Adipocyte (in vitro differentiated cells): ENCODE results near the gene CLMN.

Experiments
- DNase-seq: peaks from one replicate; pipeline ENCODE4 v3.0.0-alpha.2; 2015; ENCODE audit warnings: low read depth
- H3K27me3 ChIP-seq: replicated peaks from 2 replicates; pipeline ENCODE4 v1.7.0; 2013; ENCODE audit warnings: mild to moderate bottlenecking, low read length, moderate library complexity; ENCODE audit not compliant: control insufficient read depth, insufficient read depth
- H3K36me3 ChIP-seq: 2 replicates; pipeline ENCODE4 v1.7.0; 2013; ENCODE audit warnings: low read length, mild to moderate bottlenecking, moderate library complexity; ENCODE audit not compliant: control insufficient read depth, insufficient read depth, severe bottlenecking
- H3K4me1 ChIP-seq: 2 replicates; pipeline ENCODE4 v1.7.0; 2013; ENCODE audit warnings: mild to moderate bottlenecking, low read length, moderate library complexity; ENCODE audit not compliant: control insufficient read depth, insufficient read depth
- H3K4me3 ChIP-seq: 2 replicates; pipeline ENCODE4 v1.7.0; 2013; ENCODE audit warnings: mild to moderate bottlenecking, low read length, moderate library complexity
- H3K9ac ChIP-seq: 2 replicates; pipeline ENCODE4 v1.7.0; 2013; ENCODE audit warnings: mild to moderate bottlenecking, low read length, moderate library complexity
- H3K9me3 ChIP-seq: 2 replicates; pipeline ENCODE4 v1.7.0; 2013; ENCODE audit warnings: mild to moderate bottlenecking, low read length, moderate library complexity; ENCODE audit not compliant: control insufficient read depth

The CLMN gene

GRCh38 chr14:95340201-95340697 is 20.5 kb upstream of the CLMN start:
- Histone ChIP-seq H3K4me1 (no peaks in the 10 kb centered on the region), H3K36me3 (no peaks in the 10 kb centered on the region), H3K9ac (no peak overlapping the region), H3K4me3 (no peak overlapping the region), H3K9me3 (no peaks in the 10 kb centered on the region), H3K27me3 (peaks cover 31% of the 10 kb centered on the region)
- no peak for DNase-seq

GRCh38 chr14:95339301-95339865 is 19.7 kb upstream of the CLMN start:
- Histone ChIP-seq H3K4me1 (no peaks in the 10 kb centered on the region), H3K27me3 (peaks cover 35% of the 10 kb centered on the region), H3K4me3 (no peak overlapping the region), H3K36me3 (no peaks in the 10 kb centered on the region), H3K9me3 (peaks cover 6% of the 10 kb centered on the region), H3K9ac (no peak overlapping the region)
- DNase-seq = no peak

- Histone ChIP-seq H3K36me3 (no peaks in the 10 kb centered on the region), H3K4me3 (no peak overlapping the region), H3K27me3 (peaks cover 35% of the 10 kb centered on the region), H3K4me1 (no peaks in the 10 kb centered on the region), H3K9me3 (peaks cover 6% of the 10 kb centered on the region), H3K9ac (no peak overlapping the region)
- no peak for DNase-seq
Observed at GRCh38 chr14:95338436-95338835, 18.7 kb upstream of the CLMN start.

- Histone ChIP-seq H3K9ac (no peak overlapping the region), H3K36me3 (no peaks in the 10 kb centered on the region), H3K4me1 (no peaks in the 10 kb centered on the region), H3K4me3 (no peak overlapping the region), H3K9me3 (peaks cover 6% of the 10 kb centered on the region), H3K27me3 (peaks cover 35% of the 10 kb centered on the region)
- no peak for DNase-seq
Observed at GRCh38 chr14:95337041-95337595, 17.4 kb upstream of the CLMN start.

- Histone ChIP-seq H3K9ac (no peak overlapping the region), H3K36me3 (no peaks in the 10 kb centered on the region), H3K9me3 (peaks cover 6% of the 10 kb centered on the region), H3K4me1 (no peaks in the 10 kb centered on the region), H3K4me3 (no peak overlapping the region), H3K27me3 (peaks cover 35% of the 10 kb centered on the region)
- no peak for DNase-seq
Observed at GRCh38 chr14:95336192-95336760, 16.6 kb upstream of the CLMN start.

- H3K36me3 ChIP-seq = no peaks in the 10 kb centered on the region
- no peak overlapping the region for H3K4me3 ChIP-seq
- H3K27me3 ChIP-seq = peaks cover 35% of the 10 kb centered on the region
- DNase-seq = no peak
- H3K9me3 ChIP-seq = peaks cover 6% of the 10 kb centered on the region
- no peaks in the 10 kb centered on the region for H3K4me1 ChIP-seq
- no peak overlapping the region for H3K9ac ChIP-seq
Observed at GRCh38 chr14:95335071-95335470, 15.4 kb upstream of the CLMN start.

- H3K36me3 ChIP-seq = no peaks in the 10 kb centered on the region
- peaks cover 29% of the 10 kb centered on the region for H3K27me3 ChIP-seq
- no peak for DNase-seq
- H3K4me1 ChIP-seq = no peaks in the 10 kb centered on the region
- no peak overlapping the region for H3K9ac ChIP-seq
- peaks cover 6% of the 10 kb centered on the region for H3K9me3 ChIP-seq
- H3K4me3 ChIP-seq = no peak overlapping the region
Observed at GRCh38 chr14:95334044-95334443, 14.3 kb upstream of the CLMN start.

GRCh38 chr14:95332641-95333040 is 12.9 kb upstream of the CLMN start:
- peaks cover 23% of the 10 kb centered on the region for H3K27me3 ChIP-seq
- no peak overlapping the region for H3K9ac ChIP-seq
- no peak for DNase-seq
- H3K4me3 ChIP-seq = no peak overlapping the region
- peaks cover 5% of the 10 kb centered on the region for H3K4me1 ChIP-seq
- no peaks in the 10 kb centered on the region for H3K36me3 ChIP-seq
- H3K9me3 ChIP-seq = peaks cover 6% of the 10 kb centered on the region

- H3K36me3 ChIP-seq = no peaks in the 10 kb centered on the region
- no peak for DNase-seq
Observed at GRCh38 chr14:95331708-95332408, 12.2 kb upstream of the CLMN start.

GRCh38 chr14:95330591-95331370 is 11.1 kb upstream of the CLMN start:
- H3K9me3 ChIP-seq = peaks cover 6% of the 10 kb centered on the region
- no peak for DNase-seq
- H3K4me3 ChIP-seq = no peak overlapping the region
- H3K36me3 ChIP-seq = no peaks in the 10 kb centered on the region
- no peak overlapping the region for H3K9ac ChIP-seq
- peaks cover 5% of the 10 kb centered on the region for H3K4me1 ChIP-seq
- peaks cover 5% of the 10 kb centered on the region for H3K27me3 ChIP-seq

More at GRCh38 chr14:95331708-95332408, 12.2 kb upstream of the CLMN start:
- H3K9ac ChIP-seq = no peak overlapping the region
- peaks cover 5% of the 10 kb centered on the region for H3K4me1 ChIP-seq
- H3K27me3 ChIP-seq = peaks cover 16% of the 10 kb centered on the region
- H3K4me3 ChIP-seq = no peak overlapping the region
- peaks cover 6% of the 10 kb centered on the region for H3K9me3 ChIP-seq

- H3K36me3 ChIP-seq = no peaks in the 10 kb centered on the region
Observed at GRCh38 chr14:95329941-95330340, 10.2 kb upstream of the CLMN start.

More at GRCh38 chr14:95329941-95330340, 10.2 kb upstream of the CLMN start:
- Histone ChIP-seq H3K27me3 (peaks cover under 1% of the 10 kb centered on the region), H3K9ac (no peak overlapping the region), H3K4me1 (peaks cover 5% of the 10 kb centered on the region), H3K4me3 (no peak overlapping the region), H3K9me3 (peaks cover 3% of the 10 kb centered on the region)
- DNase-seq = no peak
